ENCODE results near the gene GFRA1.

Gene GFRA1

GRCh38 chr10:116255886-116256751 lies 16.9 kb downstream of the GFRA1 start:
- TF ChIP-seq CTCF (IDR thresholded peaks at IDR 0.05; ENCODE audit: insufficient read depth, low read length, poor library complexity, severe bottlenecking) = no peak
- TF ChIP-seq EZH2phosphoT487 (conservative IDR thresholded peaks at IDR 0.05; ENCODE audit: low read length) = no peak
- no peaks in the 10 kb centered on the region for H3K9me3 ChIP-seq (ENCODE audit: insufficient read depth, low read length)
- no peak overlapping the region for H2AFZ ChIP-seq (ENCODE audit: low read depth, low read length, severe bottlenecking)
- no peak overlapping the region for H3K9ac ChIP-seq (ENCODE audit: low read length)
- no peak overlapping the region for H3K4me3 ChIP-seq (ENCODE audit: insufficient read depth, low read length, poor library complexity, severe bottlenecking)
- H3K4me2 ChIP-seq (ENCODE audit: low read depth, low read length, poor library complexity, severe bottlenecking) = no peak overlapping the region
- H3K9me2 ChIP-seq (replicated peaks; ENCODE audit: insufficient read depth, low read length) = no peaks in the 10 kb centered on the region
- H3F3A ChIP-seq (ENCODE audit: insufficient read depth) = no peaks in the 10 kb centered on the region
- no peaks in the 10 kb centered on the region for H3K79me2 ChIP-seq (ENCODE audit: insufficient read depth, low read length)
- no peak overlapping the region for H3K27ac ChIP-seq (ENCODE audit: low read depth, low read length)
- H3K36me3 ChIP-seq (ENCODE audit: low read length) = no peaks in the 10 kb centered on the region
- no peaks in the 10 kb centered on the region for H4K20me1 ChIP-seq (ENCODE audit: low read depth, low read length)
- H3K27me3 ChIP-seq (ENCODE audit: low read length) = no peaks in the 10 kb centered on the region

- Histone ChIP-seq H3K4me3 (ENCODE audit: insufficient read depth, low read length, poor library complexity, severe bottlenecking) (no peak overlapping the region), H3K79me2 (ENCODE audit: insufficient read depth, low read length) (no peaks in the 10 kb centered on the region), H3K9me3 (ENCODE audit: insufficient read depth, low read length) (no peaks in the 10 kb centered on the region), H3K4me2 (ENCODE audit: low read depth, low read length, poor library complexity, severe bottlenecking) (no peak overlapping the region), H3K36me3 (ENCODE audit: low read length) (no peaks in the 10 kb centered on the region), H3K9me2 (replicated peaks; ENCODE audit: insufficient read depth, low read length) (no peaks in the 10 kb centered on the region), H3K9ac (ENCODE audit: low read length) (no peak overlapping the region), H3F3A (ENCODE audit: insufficient read depth) (no peaks in the 10 kb centered on the region), H3K27me3 (ENCODE audit: low read length) (no peaks in the 10 kb centered on the region), H3K27ac (ENCODE audit: low read depth, low read length) (no peak overlapping the region), H2AFZ (ENCODE audit: low read depth, low read length, severe bottlenecking) (no peak overlapping the region), H4K20me1 (ENCODE audit: low read depth, low read length) (no peaks in the 10 kb centered on the region)
- TF ChIP-seq EZH2phosphoT487 (conservative IDR thresholded peaks at IDR 0.05; ENCODE audit: low read length) = no peak
- TF ChIP-seq CTCF (IDR thresholded peaks at IDR 0.05; ENCODE audit: insufficient read depth, low read length, poor library complexity, severe bottlenecking) = no peak
These were observed 18.4 kb downstream of the GFRA1 start for GRCh38 chr10:116254422-116255155.

GRCh38 chr10:116253716-116254115 lies 19.3 kb downstream of the GFRA1 start:
- Histone ChIP-seq H3K36me3 (ENCODE audit: low read length) (no peaks in the 10 kb centered on the region), H3K27ac (ENCODE audit: low read depth, low read length) (no peak overlapping the region), H2AFZ (ENCODE audit: low read depth, low read length, severe bottlenecking) (no peak overlapping the region), H3K9me2 (replicated peaks; ENCODE audit: insufficient read depth, low read length) (no peaks in the 10 kb centered on the region), H3F3A (ENCODE audit: insufficient read depth) (no peaks in the 10 kb centered on the region), H3K9ac (ENCODE audit: low read length) (no peak overlapping the region), H3K4me2 (ENCODE audit: low read depth, low read length, poor library complexity, severe bottlenecking) (no peak overlapping the region), H3K4me3 (ENCODE audit: insufficient read depth, low read length, poor library complexity, severe bottlenecking) (no peak overlapping the region), H4K20me1 (ENCODE audit: low read depth, low read length) (no peaks in the 10 kb centered on the region), H3K9me3 (ENCODE audit: insufficient read depth, low read length) (no peaks in the 10 kb centered on the region), H3K27me3 (ENCODE audit: low read length) (no peaks in the 10 kb centered on the region), H3K79me2 (ENCODE audit: insufficient read depth, low read length) (no peaks in the 10 kb centered on the region)
- TF ChIP-seq EZH2phosphoT487 (conservative IDR thresholded peaks at IDR 0.05; ENCODE audit: low read length) (no peak), CTCF (IDR thresholded peaks at IDR 0.05; ENCODE audit: insufficient read depth, low read length, poor library complexity, severe bottlenecking) (no peak)
